GM18858 (cell line): ENCODE data around the gene IL36A.

Source experiments
- ATAC-seq: cut with Tn5 transposase; IDR thresholded peaks from one replicate; pipeline ENCODE4 v1.9.1; 2021; ENCODE audit not compliant: unreplicated experiment

The IL36A gene

GRCh38 chr2:113046465-113046864 is 41.2 kb downstream of the IL36A start:
- ATAC-seq = no peak

- ATAC-seq = no peak
These were observed 45.9 kb downstream of the IL36A start for GRCh38 chr2:113050921-113051895.

DNA sequence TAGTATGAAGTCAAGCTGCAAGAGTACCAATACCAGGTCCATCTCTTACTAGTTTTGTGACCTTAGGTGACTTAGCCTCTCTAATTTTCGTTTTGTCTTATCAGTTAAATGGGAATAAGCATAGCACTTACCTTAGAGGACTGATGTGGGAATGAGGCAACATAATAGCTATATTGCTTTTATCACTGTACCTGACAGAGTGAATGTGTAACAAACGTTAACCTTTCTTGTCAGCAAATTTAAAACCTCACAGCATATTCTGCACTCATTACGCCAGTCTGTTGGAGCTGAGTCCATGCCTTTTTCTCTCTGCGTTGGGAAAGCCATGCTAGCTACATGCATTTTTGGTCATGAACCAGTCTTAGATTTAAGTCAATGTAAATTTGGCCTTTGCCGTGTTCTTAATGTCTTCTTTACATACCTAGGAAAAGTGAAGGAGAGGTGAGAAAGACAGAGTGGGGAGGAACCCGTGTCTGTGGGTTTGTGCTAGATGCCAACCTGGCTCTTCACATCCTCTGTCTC is 47.2 kb downstream of the IL36A start, which contains the start of gene IL36B:
TSS of gene IL36B (minus strand) at position 472 of the 522 bp plus-strand sequence.
- no peak for ATAC-seq

GRCh38 chr2:113053666-113054065 is 48.4 kb downstream of the IL36A start:
- ATAC-seq = no peak

DNA sequence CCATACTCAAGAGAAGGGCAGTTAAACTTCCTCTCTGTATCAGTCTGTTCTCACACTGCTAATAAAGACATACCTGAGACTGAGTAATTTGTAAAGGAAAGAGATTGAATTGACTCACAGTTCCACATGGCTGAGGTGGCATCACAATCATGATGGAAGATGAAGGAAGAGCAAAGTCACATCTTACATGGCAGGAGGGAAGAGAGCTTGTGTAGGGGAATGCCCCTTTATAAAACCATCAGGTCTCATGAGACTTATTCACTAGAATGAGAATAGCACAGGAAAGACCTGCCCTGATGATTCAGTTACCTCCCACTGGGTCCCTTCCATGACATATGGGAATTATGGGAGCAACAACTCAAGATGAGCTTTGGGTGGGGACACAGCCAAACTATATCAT is 48.8 kb downstream of the IL36A start:
- ATAC-seq = no peak

DNA sequence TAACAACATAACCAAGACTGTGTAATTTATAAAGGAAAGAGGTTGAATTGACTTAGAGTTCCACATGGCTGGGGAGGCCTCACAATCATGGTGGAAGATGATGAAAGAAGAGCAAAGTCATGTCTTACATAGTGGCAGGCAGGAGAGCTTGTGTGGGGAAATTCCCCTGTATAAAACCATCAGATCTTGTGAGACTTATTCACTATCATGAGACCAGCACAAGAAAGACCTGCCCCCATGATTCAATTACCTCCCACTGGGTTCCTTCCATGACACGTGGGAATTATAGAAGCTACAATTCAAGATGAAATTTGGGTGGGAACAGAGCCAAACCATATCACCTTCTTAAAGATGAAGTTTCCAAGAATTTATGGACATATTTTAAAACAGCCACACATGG is 51.3 kb downstream of the IL36A start:
- no peak for ATAC-seq

DNA sequence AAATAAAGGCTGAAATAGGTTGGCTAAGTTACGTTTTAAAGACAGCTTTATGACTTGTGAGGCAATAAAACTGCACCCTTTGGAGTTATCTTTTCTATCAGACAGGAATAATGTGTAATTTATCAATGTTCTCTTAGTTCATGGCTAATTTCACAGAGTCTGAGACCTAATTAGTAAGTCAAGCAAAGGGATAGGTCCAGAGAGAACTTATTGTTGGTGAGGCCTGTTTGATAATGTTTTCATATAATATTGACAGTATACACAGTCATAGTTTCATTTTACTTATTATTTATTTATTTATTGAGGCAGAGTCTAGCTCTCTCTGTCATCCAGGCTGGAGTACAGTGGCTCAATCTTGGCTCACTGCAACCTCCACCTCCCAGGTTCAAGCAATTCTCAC is 51.9 kb downstream of the IL36A start:
- ATAC-seq = no peak
